Activated naive CD4-positive, alpha-beta T cell treated with anti-CD3 and anti-CD28 coated beads, Interleukin-2, amount 10 ng/mL, durations not matched to agents 7 days and 5 days (primary cell): ENCODE data around the gene SPRED3.

Experiments used
- CTCF ChIA-PET: fragments of 350-600 bp; sonication (Branson Sonifier 250); formaldehyde crosslinking; loops from one replicate; lab custom pipeline; 2021; ENCODE audit warnings: antibody characterized with exemption; lab: Charles Lee
- DNase-seq: peaks from one replicate; pipeline ENCODE4 v3.0.0-alpha.2; 2020
- H3K27ac Mint-ChIP-seq: one replicate; pipeline ENCODE4 v1.8.0; 2021; ENCODE audit warnings: mild to moderate bottlenecking, moderate library complexity, mixed read lengths
- H3K27me3 Mint-ChIP-seq: one replicate; pipeline ENCODE4 v1.8.0; 2021; ENCODE audit warnings: mild to moderate bottlenecking, mixed read lengths
- H3K36me3 Mint-ChIP-seq: one replicate; pipeline ENCODE4 v1.8.0; 2021; ENCODE audit warnings: mixed read lengths
- H3K4me1 Mint-ChIP-seq: one replicate; pipeline ENCODE4 v1.8.0; 2021; ENCODE audit warnings: mixed read lengths
- H3K4me3 Mint-ChIP-seq: one replicate; pipeline ENCODE4 v1.8.0; 2021; ENCODE audit warnings: mild to moderate bottlenecking, moderate library complexity, mixed read lengths
- H3K9me3 Mint-ChIP-seq: one replicate; pipeline ENCODE4 v1.8.0; 2021; ENCODE audit warnings: mixed read lengths

Gene SPRED3

GRCh38 chr19:38378866-38379265 lies 9.6 kb upstream of the SPRED3 start:
- no peaks in the 10 kb centered on the region for H3K9me3 Mint-ChIP-seq
- H3K4me1 Mint-ChIP-seq, result peaks cover 27% of the 10 kb centered on the region
- no peak overlapping the region for H3K4me3 Mint-ChIP-seq
- H3K27me3 Mint-ChIP-seq, result no peaks in the 10 kb centered on the region
- H3K27ac Mint-ChIP-seq, result no peak overlapping the region
- CTCF ChIA-PET, result no interaction called here
- H3K36me3 Mint-ChIP-seq, result peaks cover 48% of the 10 kb centered on the region
- DNase-seq, result no peak

GRCh38 chr19:38381138-38381537 lies 7.4 kb upstream of the SPRED3 start:
- CTCF ChIA-PET, result no interaction called here
- DNase-seq, result no peak
- Mint-ChIP-seq H3K9me3 (no peaks in the 10 kb centered on the region), H3K36me3 (peaks cover 49% of the 10 kb centered on the region), H3K4me3 (no peak overlapping the region), H3K4me1 (peaks cover 10% of the 10 kb centered on the region), H3K27ac (no peak overlapping the region), H3K27me3 (peaks cover 21% of the 10 kb centered on the region)

- H3K4me1 Mint-ChIP-seq, result peaks cover 13% of the 10 kb centered on the region
- peaks cover 46% of the 10 kb centered on the region for H3K36me3 Mint-ChIP-seq
- H3K27me3 Mint-ChIP-seq, result peaks cover 41% of the 10 kb centered on the region
- DNase-seq, result no peak
- CTCF ChIA-PET, result no interaction called here
- H3K27ac Mint-ChIP-seq, result no peak overlapping the region
- no peak overlapping the region for H3K4me3 Mint-ChIP-seq
- H3K9me3 Mint-ChIP-seq, result no peaks in the 10 kb centered on the region
These were observed 5.3 kb upstream of the SPRED3 start for GRCh38 chr19:38383184-38383583.

GRCh38 chr19:38383743-38384142 lies 4.8 kb upstream of the SPRED3 start:
- Mint-ChIP-seq H3K4me1 (peaks cover 14% of the 10 kb centered on the region), H3K27ac (no peak overlapping the region), H3K4me3 (no peak overlapping the region), H3K36me3 (peaks cover 46% of the 10 kb centered on the region), H3K9me3 (no peaks in the 10 kb centered on the region), H3K27me3 (peaks cover 46% of the 10 kb centered on the region)
- CTCF ChIA-PET, result interaction anchor here (1.7 kb wide), 1 partner anchor 19 kb away, joined by 4 read pairs; the partner anchor contains the start of gene FAM98C
- DNase-seq, result no peak

- no peak overlapping the region for H3K4me3 Mint-ChIP-seq
- H3K27me3 Mint-ChIP-seq, result peaks cover 53% of the 10 kb centered on the region
- CTCF ChIA-PET, result interaction anchor here (0.7 to 1.7 kb wide), 3 partner anchors 10 to 242 kb away, joined by 3 to 4 read pairs (median 3); partner anchors contain the start of genes FAM98C and PSMD8
- H3K9me3 Mint-ChIP-seq, result no peaks in the 10 kb centered on the region
- H3K27ac Mint-ChIP-seq, result no peak overlapping the region
- no peak for DNase-seq
- H3K36me3 Mint-ChIP-seq, result peaks cover 41% of the 10 kb centered on the region
- H3K4me1 Mint-ChIP-seq, result peaks cover 16% of the 10 kb centered on the region
These were observed 4.1 kb upstream of the SPRED3 start for GRCh38 chr19:38384209-38385027.

- CTCF ChIA-PET, result interaction anchor here (0.7 to 1.7 kb wide), 3 partner anchors 11 to 243 kb away, joined by 3 to 4 read pairs (median 3); partner anchors contain the start of genes FAM98C and PSMD8
- Mint-ChIP-seq H3K4me1 (peaks cover 21% of the 10 kb centered on the region), H3K27ac (no peak overlapping the region), H3K4me3 (no peak overlapping the region), H3K9me3 (no peaks in the 10 kb centered on the region), H3K27me3 (peaks cover 61% of the 10 kb centered on the region), H3K36me3 (peaks cover 38% of the 10 kb centered on the region)
- no peak for DNase-seq
These were observed 3.3 kb upstream of the SPRED3 start for GRCh38 chr19:38385057-38385803.

GRCh38 chr19:38385804-38386257 lies 2.7 kb upstream of the SPRED3 start:
- H3K27me3 Mint-ChIP-seq, result peaks cover 67% of the 10 kb centered on the region
- peaks cover 38% of the 10 kb centered on the region for H3K36me3 Mint-ChIP-seq
- no peak overlapping the region for H3K27ac Mint-ChIP-seq
- CTCF ChIA-PET, result interaction anchor here (1.0 kb wide), 1 partner anchor 11 kb away, joined by 3 read pairs; the partner anchor contains the start of gene PSMD8
- DNase-seq, result no peak
- H3K4me1 Mint-ChIP-seq, result peaks cover 21% of the 10 kb centered on the region
- no peak overlapping the region for H3K4me3 Mint-ChIP-seq
- H3K9me3 Mint-ChIP-seq, result no peaks in the 10 kb centered on the region

GRCh38 chr19:38386300-38386970 lies 2.1 kb upstream of the SPRED3 start:
- Mint-ChIP-seq H3K4me1 (peaks cover 21% of the 10 kb centered on the region), H3K9me3 (no peaks in the 10 kb centered on the region), H3K4me3 (no peak overlapping the region), H3K27ac (no peak overlapping the region), H3K27me3 (peaks cover 73% of the 10 kb centered on the region), H3K36me3 (peaks cover 34% of the 10 kb centered on the region)
- CTCF ChIA-PET, result interaction anchor here (3.9 kb wide), 1 partner anchor 16 kb away, joined by 17 read pairs; the partner anchor contains the start of gene FAM98C
- DNase-seq, result no peak

- Mint-ChIP-seq H3K27ac (no peak overlapping the region), H3K4me3 (peak overlapping the region; percentile 60), H3K27me3 (peaks cover 79% of the 10 kb centered on the region), H3K4me1 (peaks cover 21% of the 10 kb centered on the region), H3K36me3 (peaks cover 27% of the 10 kb centered on the region), H3K9me3 (no peaks in the 10 kb centered on the region)
- CTCF ChIA-PET, result interaction anchor here (0.7 to 3.9 kb wide), 4 partner anchors 15 to 247 kb away, joined by 3 to 17 read pairs (median 4); partner anchors contain the start of genes CATSPERG and FAM98C
- no peak for DNase-seq
These were observed 1.4 kb upstream of the SPRED3 start for GRCh38 chr19:38386971-38387549.

GRCh38 chr19:38387550-38388348 lies 748 bp upstream of the SPRED3 start, which contains the start of gene GGN:
Gene GGN, minus strand, starts transcription at chr19:38388034. Its CDS starts 773 bp downstream, at chr19:38387261.
- H3K9me3 Mint-ChIP-seq, result no peaks in the 10 kb centered on the region
- peaks cover 23% of the 10 kb centered on the region for H3K36me3 Mint-ChIP-seq
- H3K27me3 Mint-ChIP-seq, result peaks cover 85% of the 10 kb centered on the region
- H3K27ac Mint-ChIP-seq, result peak within 1 kb of the TSS; percentile 35
- H3K4me1 Mint-ChIP-seq, result peaks cover 21% of the 10 kb centered on the region
- peak; percentile 87 for DNase-seq
- CTCF ChIA-PET, result interaction anchor here (0.7 to 3.9 kb wide), 5 partner anchors 15 to 247 kb away, joined by 3 to 17 read pairs (median 4); partner anchors contain the start of genes CATSPERG and FAM98C
- H3K4me3 Mint-ChIP-seq, result peak within 1 kb of the TSS; percentile 75

- Mint-ChIP-seq H3K4me3 (peak overlapping the region; percentile 16), H3K27ac (no peak overlapping the region), H3K36me3 (peaks cover 12% of the 10 kb centered on the region), H3K4me1 (peaks cover 23% of the 10 kb centered on the region), H3K9me3 (no peaks in the 10 kb centered on the region), H3K27me3 (peaks cover 92% of the 10 kb centered on the region)
- CTCF ChIA-PET, result interaction anchor here (3.9 kb wide), 1 partner anchor 13 kb away, joined by 17 read pairs; the partner anchor contains the start of gene FAM98C
- no peak for DNase-seq
These were observed 816 bp downstream of the SPRED3 start for GRCh38 chr19:38389101-38389925.
